Activated CD4-positive, alpha-beta T cell treated with anti-CD3 and anti-CD28 coated beads, Interleukin-2, amount 50 U/mL, for 48 hours (primary cell): ENCODE measurements around the gene IMPACT.

Experiments
- DNase-seq, 2 experiments: peaks; one replicate each; pipeline ENCODE4 v3.0.0-alpha.2; 2020

The IMPACT gene

GRCh38 chr18:24426073-24426397 is 435 bp upstream of the IMPACT start:
- no peak for DNase-seq

- DNase-seq, result no peak
Observed at GRCh38 chr18:24427484-24427883, 1.0 kb downstream of the IMPACT start.

- no peak for DNase-seq
Observed at GRCh38 chr18:24428709-24429108, 2.2 kb downstream of the IMPACT start.

GRCh38 chr18:24429188-24429587 is 2.7 kb downstream of the IMPACT start:
- no peak for DNase-seq

GRCh38 chr18:24432618-24433017 is 6.1 kb downstream of the IMPACT start:
- no peak for DNase-seq

GRCh38 chr18:24436939-24437338 is 10.5 kb downstream of the IMPACT start:
- no peak for DNase-seq

- DNase-seq, result no peak
Observed at GRCh38 chr18:24443870-24444269, 17.4 kb downstream of the IMPACT start.

GRCh38 chr18:24446453-24446852 is 20.0 kb downstream of the IMPACT start:
- DNase-seq, result no peak

- DNase-seq, result no peak
Observed at GRCh38 chr18:24446953-24447538, 20.6 kb downstream of the IMPACT start.

- no peak for DNase-seq
Observed at GRCh38 chr18:24447961-24448360, 21.5 kb downstream of the IMPACT start.

- no peak for DNase-seq
Observed at GRCh38 chr18:24456549-24456948, 30.1 kb downstream of the IMPACT start.

- DNase-seq, result no peak
Observed at GRCh38 chr18:24459772-24460171, 33.3 kb downstream of the IMPACT start.

GRCh38 chr18:24460388-24460787 is 33.9 kb downstream of the IMPACT start, which contains the start of gene HRH4:
TSS of gene HRH4 (plus strand) at chr18:24460637. CDS start at chr18:24460729, 92 bp downstream.
- no peak for DNase-seq

- no peak for DNase-seq
Observed at GRCh38 chr18:24461996-24462395, 35.5 kb downstream of the IMPACT start.

GRCh38 chr18:24462838-24463775 is 36.6 kb downstream of the IMPACT start:
- no peak for DNase-seq

- no peak for DNase-seq
Observed at GRCh38 chr18:24465486-24465885, 39.0 kb downstream of the IMPACT start.

- no peak for DNase-seq
Observed at GRCh38 chr18:24466771-24467170, 40.3 kb downstream of the IMPACT start.

- DNase-seq, result no peak
Observed at GRCh38 chr18:24470022-24470618, 43.6 kb downstream of the IMPACT start.

- DNase-seq, result no peak
Observed at GRCh38 chr18:24470805-24471204, 44.3 kb downstream of the IMPACT start.

GRCh38 chr18:24472591-24472990 is 46.1 kb downstream of the IMPACT start:
- DNase-seq, result no peak

- DNase-seq, result no peak
Observed at GRCh38 chr18:24474406-24474805, 47.9 kb downstream of the IMPACT start.

- no peak for DNase-seq
Observed at GRCh38 chr18:24475926-24476589, 49.6 kb downstream of the IMPACT start.

GRCh38 chr18:24479371-24479770 is 52.9 kb downstream of the IMPACT start:
- no peak for DNase-seq
